ENCODE data around the gene PLET1.

DNA sequence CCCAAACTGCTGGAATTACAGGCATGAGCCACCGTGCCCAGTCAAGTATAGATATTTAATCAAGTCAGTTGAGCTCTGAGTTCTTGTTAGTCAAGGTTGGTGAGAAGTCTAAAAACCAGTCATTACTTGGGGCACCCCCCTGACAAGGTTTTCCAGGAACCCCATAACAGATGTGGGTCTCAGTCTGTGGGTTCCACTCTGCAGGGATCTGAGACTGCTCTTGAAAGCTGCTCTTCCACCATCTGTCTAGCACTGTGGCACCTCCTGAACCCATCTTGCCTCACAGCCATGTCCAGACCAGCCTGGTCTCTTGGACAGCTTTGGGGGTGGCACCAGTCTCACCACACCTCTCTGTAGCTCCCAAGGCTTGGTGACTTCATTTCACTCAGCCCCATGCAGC is 44.3 kb upstream of the PLET1 start:
- TF ChIP-seq, protein P1, sequence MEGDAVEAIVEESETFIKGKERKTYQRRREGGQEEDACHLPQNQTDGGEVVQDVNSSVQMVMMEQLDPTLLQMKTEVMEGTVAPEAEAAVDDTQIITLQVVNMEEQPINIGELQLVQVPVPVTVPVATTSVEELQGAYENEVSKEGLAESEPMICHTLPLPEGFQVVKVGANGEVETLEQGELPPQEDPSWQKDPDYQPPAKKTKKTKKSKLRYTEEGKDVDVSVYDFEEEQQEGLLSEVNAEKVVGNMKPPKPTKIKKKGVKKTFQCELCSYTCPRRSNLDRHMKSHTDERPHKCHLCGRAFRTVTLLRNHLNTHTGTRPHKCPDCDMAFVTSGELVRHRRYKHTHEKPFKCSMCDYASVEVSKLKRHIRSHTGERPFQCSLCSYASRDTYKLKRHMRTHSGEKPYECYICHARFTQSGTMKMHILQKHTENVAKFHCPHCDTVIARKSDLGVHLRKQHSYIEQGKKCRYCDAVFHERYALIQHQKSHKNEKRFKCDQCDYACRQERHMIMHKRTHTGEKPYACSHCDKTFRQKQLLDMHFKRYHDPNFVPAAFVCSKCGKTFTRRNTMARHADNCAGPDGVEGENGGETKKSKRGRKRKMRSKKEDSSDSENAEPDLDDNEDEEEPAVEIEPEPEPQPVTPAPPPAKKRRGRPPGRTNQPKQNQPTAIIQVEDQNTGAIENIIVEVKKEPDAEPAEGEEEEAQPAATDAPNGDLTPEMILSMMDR (IDR thresholded peaks at IDR 0.05), result no peak
- no peak for TF ChIP-seq POLR2AphosphoS5 (IDR thresholded peaks at IDR 0.05)
